Activated CD4-positive, CD25-positive, alpha-beta regulatory T cell (primary cell): ENCODE results near the gene NDEL1.

Experiments
- DNase-seq, 4 experiments: peaks; one replicate each; lab custom pipeline; 2025; lab: John Stamatoyannopoulos, UW

NDEL1 gene

GRCh38 chr17:8455665-8456209, 20.1 kb downstream of the NDEL1 start:
- DNase-seq, result no peak

GRCh38 chr17:8458128-8458527, 22.4 kb downstream of the NDEL1 start:
- DNase-seq, result no peak

GRCh38 chr17:8459107-8459506, 23.4 kb downstream of the NDEL1 start:
- DNase-seq, result no peak

GRCh38 chr17:8459831-8460230, 24.1 kb downstream of the NDEL1 start:
- no peak for DNase-seq

GRCh38 chr17:8462564-8462963, 26.9 kb downstream of the NDEL1 start:
- no peak for DNase-seq

- no peak for DNase-seq
Observed at GRCh38 chr17:8463099-8463498, 27.4 kb downstream of the NDEL1 start.

- no peak for DNase-seq
Observed at GRCh38 chr17:8464941-8465340, 29.3 kb downstream of the NDEL1 start.

GRCh38 chr17:8465356-8465755, 29.7 kb downstream of the NDEL1 start:
- no peak for DNase-seq

GRCh38 chr17:8465759-8466158, 30.1 kb downstream of the NDEL1 start:
- DNase-seq, result no peak

GRCh38 chr17:8466456-8466855, 30.8 kb downstream of the NDEL1 start:
- DNase-seq, result no peak

GRCh38 chr17:8466873-8467272, 31.2 kb downstream of the NDEL1 start:
- DNase-seq, result no peak

- no peak for DNase-seq
Observed at GRCh38 chr17:8467527-8467926, 31.8 kb downstream of the NDEL1 start.

- no peak for DNase-seq
Observed at GRCh38 chr17:8468127-8468526, 32.4 kb downstream of the NDEL1 start.

- DNase-seq, result no peak
Observed at GRCh38 chr17:8468980-8469379, 33.3 kb downstream of the NDEL1 start.

GRCh38 chr17:8469964-8470363, 34.3 kb downstream of the NDEL1 start:
- no peak for DNase-seq

- no peak for DNase-seq
Observed at GRCh38 chr17:8470447-8471047, 34.9 kb downstream of the NDEL1 start.

- no peak for DNase-seq
Observed at GRCh38 chr17:8472663-8473062, 37.0 kb downstream of the NDEL1 start.

GRCh38 chr17:8473451-8474192, 37.9 kb downstream of the NDEL1 start:
- no peak for DNase-seq

- DNase-seq, result no peak
Observed at GRCh38 chr17:8474826-8475225, 39.1 kb downstream of the NDEL1 start.

GRCh38 chr17:8475227-8475626, 39.5 kb downstream of the NDEL1 start:
- DNase-seq, result no peak

GRCh38 chr17:8475781-8476180, 40.1 kb downstream of the NDEL1 start:
- no peak for DNase-seq

- DNase-seq, result no peak
Observed at GRCh38 chr17:8476741-8477140, 41.1 kb downstream of the NDEL1 start.

GRCh38 chr17:8477171-8477570, 41.5 kb downstream of the NDEL1 start:
- no peak for DNase-seq
